Measurements from ENCODE around the gene ZMAT3.

DNA sequence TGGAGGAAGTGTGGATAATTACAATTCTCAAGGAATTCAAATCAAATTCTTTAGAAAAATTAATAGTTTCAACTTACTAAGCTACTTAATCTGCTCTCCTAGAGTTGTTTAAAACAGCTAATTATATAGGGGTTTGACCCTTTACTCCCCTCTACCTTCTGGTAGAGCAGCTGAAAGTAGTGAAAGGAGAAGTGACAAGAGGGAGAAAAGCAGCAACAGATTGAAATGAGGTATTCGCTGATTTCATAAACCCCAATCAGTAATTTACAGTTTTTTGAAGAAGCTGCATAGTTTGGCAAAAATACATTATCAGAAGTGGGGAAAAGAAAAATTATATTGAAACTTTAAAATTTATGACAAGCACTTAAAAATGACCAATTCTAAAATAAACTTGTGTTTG, 52.8 kb downstream of the ZMAT3 start:
- TF ChIP-seq CTCF (CRISPR knock-in tag; IDR thresholded peaks at IDR 0.05) (no peak), JUN (CRISPR knock-in tag; IDR thresholded peaks at IDR 0.05) (no peak), POLR2A (IDR thresholded peaks at IDR 0.05; ENCODE audit: insufficient read depth in 1 of 2, low read depth in 2 of 2, low read length in 2 of 2) (no peak), EZH2 (conservative IDR thresholded peaks at IDR 0.05; ENCODE audit: low read depth, low read length) (no peak), ZNF121 (CRISPR knock-in tag; IDR thresholded peaks at IDR 0.05) (no peak), ZNF274 (CRISPR knock-in tag; IDR thresholded peaks at IDR 0.05) (no peak), NR2C2 (CRISPR knock-in tag; IDR thresholded peaks at IDR 0.05; ENCODE audit: borderline replicate concordance) (no peak), MYC (CRISPR knock-in tag; IDR thresholded peaks at IDR 0.05; ENCODE audit: borderline replicate concordance) (no peak), ZFP36 (IDR thresholded peaks at IDR 0.05; ENCODE audit: borderline replicate concordance, low read depth, low read length, partially characterized antibody) (no peak), CHD2 (IDR thresholded peaks at IDR 0.05; ENCODE audit: low read depth, low read length) (no peak), JUND (CRISPR knock-in tag; IDR thresholded peaks at IDR 0.05) (no peak), POLR2AphosphoS5 (IDR thresholded peaks at IDR 0.05; ENCODE audit: low read depth, low read length) (no peak), TBL1XR1 (IDR thresholded peaks at IDR 0.05; ENCODE audit: borderline replicate concordance, low read length, partially characterized antibody) (no peak)
- TF ChIP-seq, protein P1, sequence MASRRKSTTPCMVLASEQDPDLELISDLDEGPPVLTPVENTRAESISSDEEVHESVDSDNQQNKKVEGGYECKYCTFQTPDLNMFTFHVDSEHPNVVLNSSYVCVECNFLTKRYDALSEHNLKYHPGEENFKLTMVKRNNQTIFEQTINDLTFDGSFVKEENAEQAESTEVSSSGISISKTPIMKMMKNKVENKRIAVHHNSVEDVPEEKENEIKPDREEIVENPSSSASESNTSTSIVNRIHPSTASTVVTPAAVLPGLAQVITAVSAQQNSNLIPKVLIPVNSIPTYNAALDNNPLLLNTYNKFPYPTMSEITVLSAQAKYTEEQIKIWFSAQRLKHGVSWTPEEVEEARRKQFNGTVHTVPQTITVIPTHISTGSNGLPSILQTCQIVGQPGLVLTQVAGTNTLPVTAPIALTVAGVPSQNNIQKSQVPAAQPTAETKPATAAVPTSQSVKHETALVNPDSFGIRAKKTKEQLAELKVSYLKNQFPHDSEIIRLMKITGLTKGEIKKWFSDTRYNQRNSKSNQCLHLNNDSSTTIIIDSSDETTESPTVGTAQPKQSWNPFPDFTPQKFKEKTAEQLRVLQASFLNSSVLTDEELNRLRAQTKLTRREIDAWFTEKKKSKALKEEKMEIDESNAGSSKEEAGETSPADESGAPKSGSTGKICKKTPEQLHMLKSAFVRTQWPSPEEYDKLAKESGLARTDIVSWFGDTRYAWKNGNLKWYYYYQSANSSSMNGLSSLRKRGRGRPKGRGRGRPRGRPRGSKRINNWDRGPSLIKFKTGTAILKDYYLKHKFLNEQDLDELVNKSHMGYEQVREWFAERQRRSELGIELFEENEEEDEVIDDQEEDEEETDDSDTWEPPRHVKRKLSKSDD (CRISPR knock-in tag; IDR thresholded peaks at IDR 0.05; ENCODE audit: low read depth), result no peak
